ENCODE results near the gene GRM7.

The GRM7 gene

GRCh38 chr3:7306901-7307300, 446.0 kb downstream of the GRM7 start:
- DNase-seq = no peak
- Histone ChIP-seq H3K4me3 (ENCODE audit: insufficient read depth, low read depth, low read length, poor library complexity, severe bottlenecking) (no peak overlapping the region), H3K9me3 (ENCODE audit: control insufficient read depth, low read length) (no peaks in the 10 kb centered on the region), H3K36me3 (ENCODE audit: control insufficient read depth, insufficient read depth, low read length) (no peaks in the 10 kb centered on the region), H3K27me3 (replicated peaks; ENCODE audit: control insufficient read depth, insufficient read depth, low read length, poor library complexity, severe bottlenecking) (no peaks in the 10 kb centered on the region), H3K4me1 (ENCODE audit: control insufficient read depth, insufficient read depth, low read length, poor library complexity, severe bottlenecking) (no peaks in the 10 kb centered on the region), H3K27ac (ENCODE audit: insufficient read depth, low read length, poor library complexity, severe bottlenecking) (no peak overlapping the region)

- Histone ChIP-seq H3K4me1 (ENCODE audit: control insufficient read depth, insufficient read depth, low read length, poor library complexity, severe bottlenecking) (no peaks in the 10 kb centered on the region), H3K27ac (ENCODE audit: insufficient read depth, low read length, poor library complexity, severe bottlenecking) (no peak overlapping the region), H3K36me3 (ENCODE audit: control insufficient read depth, insufficient read depth, low read length) (no peaks in the 10 kb centered on the region), H3K4me3 (ENCODE audit: insufficient read depth, low read depth, low read length, poor library complexity, severe bottlenecking) (no peak overlapping the region), H3K27me3 (replicated peaks; ENCODE audit: control insufficient read depth, insufficient read depth, low read length, poor library complexity, severe bottlenecking) (no peaks in the 10 kb centered on the region), H3K9me3 (ENCODE audit: control insufficient read depth, low read length) (no peaks in the 10 kb centered on the region)
- no peak for DNase-seq
Observed at GRCh38 chr3:7307410-7307809, 446.5 kb downstream of the GRM7 start.

- no peak overlapping the region for H3K27ac ChIP-seq (ENCODE audit: insufficient read depth, low read length, poor library complexity, severe bottlenecking)
- no peaks in the 10 kb centered on the region for H3K4me1 ChIP-seq (ENCODE audit: control insufficient read depth, insufficient read depth, low read length, poor library complexity, severe bottlenecking)
- no peak for DNase-seq
- no peaks in the 10 kb centered on the region for H3K9me3 ChIP-seq (ENCODE audit: control insufficient read depth, low read length)
- H3K27me3 ChIP-seq (replicated peaks; ENCODE audit: control insufficient read depth, insufficient read depth, low read length, poor library complexity, severe bottlenecking) = no peaks in the 10 kb centered on the region
- H3K4me3 ChIP-seq (ENCODE audit: insufficient read depth, low read depth, low read length, poor library complexity, severe bottlenecking) = no peak overlapping the region
- no peaks in the 10 kb centered on the region for H3K36me3 ChIP-seq (ENCODE audit: control insufficient read depth, insufficient read depth, low read length)
Observed at GRCh38 chr3:7309641-7310102, 448.8 kb downstream of the GRM7 start.

- DNase-seq = no peak
- Histone ChIP-seq H3K27ac (ENCODE audit: insufficient read depth, low read length, poor library complexity, severe bottlenecking) (no peak overlapping the region), H3K36me3 (ENCODE audit: control insufficient read depth, insufficient read depth, low read length) (no peaks in the 10 kb centered on the region), H3K4me3 (ENCODE audit: insufficient read depth, low read depth, low read length, poor library complexity, severe bottlenecking) (no peak overlapping the region), H3K27me3 (replicated peaks; ENCODE audit: control insufficient read depth, insufficient read depth, low read length, poor library complexity, severe bottlenecking) (no peaks in the 10 kb centered on the region), H3K9me3 (ENCODE audit: control insufficient read depth, low read length) (no peaks in the 10 kb centered on the region), H3K4me1 (ENCODE audit: control insufficient read depth, insufficient read depth, low read length, poor library complexity, severe bottlenecking) (no peaks in the 10 kb centered on the region)
Observed at GRCh38 chr3:7315037-7315436, 454.1 kb downstream of the GRM7 start.

GRCh38 chr3:7322957-7323669, 462.2 kb downstream of the GRM7 start:
- H3K27me3 ChIP-seq (replicated peaks; ENCODE audit: control insufficient read depth, insufficient read depth, low read length, poor library complexity, severe bottlenecking) = no peaks in the 10 kb centered on the region
- no peaks in the 10 kb centered on the region for H3K9me3 ChIP-seq (ENCODE audit: control insufficient read depth, low read length)

GRCh38 chr3:7328339-7328738, 467.4 kb downstream of the GRM7 start:
- H3K4me3 ChIP-seq (ENCODE audit: insufficient read depth, low read depth, low read length, poor library complexity, severe bottlenecking) = no peak overlapping the region
- no peak overlapping the region for H3K27ac ChIP-seq (ENCODE audit: insufficient read depth, low read length, poor library complexity, severe bottlenecking)
- no peaks in the 10 kb centered on the region for H3K4me1 ChIP-seq (ENCODE audit: control insufficient read depth, insufficient read depth, low read length, poor library complexity, severe bottlenecking)
- H3K9me3 ChIP-seq (ENCODE audit: control insufficient read depth, low read length) = no peaks in the 10 kb centered on the region
- no peaks in the 10 kb centered on the region for H3K27me3 ChIP-seq (replicated peaks; ENCODE audit: control insufficient read depth, insufficient read depth, low read length, poor library complexity, severe bottlenecking)
- no peaks in the 10 kb centered on the region for H3K36me3 ChIP-seq (ENCODE audit: control insufficient read depth, insufficient read depth, low read length)
- DNase-seq = no peak

More at GRCh38 chr3:7322957-7323669, 462.2 kb downstream of the GRM7 start:
- Histone ChIP-seq H3K36me3 (ENCODE audit: control insufficient read depth, insufficient read depth, low read length) (no peaks in the 10 kb centered on the region), H3K4me1 (ENCODE audit: control insufficient read depth, insufficient read depth, low read length, poor library complexity, severe bottlenecking) (no peaks in the 10 kb centered on the region), H3K4me3 (ENCODE audit: insufficient read depth, low read depth, low read length, poor library complexity, severe bottlenecking) (no peak overlapping the region), H3K27ac (ENCODE audit: insufficient read depth, low read length, poor library complexity, severe bottlenecking) (no peak overlapping the region)
- no peak for DNase-seq

GRCh38 chr3:7332696-7333095, 471.8 kb downstream of the GRM7 start:
- H3K36me3 ChIP-seq (ENCODE audit: control insufficient read depth, insufficient read depth, low read length) = no peaks in the 10 kb centered on the region
- H3K4me1 ChIP-seq (ENCODE audit: control insufficient read depth, insufficient read depth, low read length, poor library complexity, severe bottlenecking) = no peaks in the 10 kb centered on the region
- H3K4me3 ChIP-seq (ENCODE audit: insufficient read depth, low read depth, low read length, poor library complexity, severe bottlenecking) = no peak overlapping the region
- H3K27ac ChIP-seq (ENCODE audit: insufficient read depth, low read length, poor library complexity, severe bottlenecking) = no peak overlapping the region
- no peak for DNase-seq
- H3K27me3 ChIP-seq (replicated peaks; ENCODE audit: control insufficient read depth, insufficient read depth, low read length, poor library complexity, severe bottlenecking) = no peaks in the 10 kb centered on the region
- H3K9me3 ChIP-seq (ENCODE audit: control insufficient read depth, low read length) = no peaks in the 10 kb centered on the region

- Histone ChIP-seq H3K4me3 (ENCODE audit: insufficient read depth, low read depth, low read length, poor library complexity, severe bottlenecking) (no peak overlapping the region), H3K27ac (ENCODE audit: insufficient read depth, low read length, poor library complexity, severe bottlenecking) (no peak overlapping the region), H3K9me3 (ENCODE audit: control insufficient read depth, low read length) (no peaks in the 10 kb centered on the region), H3K27me3 (replicated peaks; ENCODE audit: control insufficient read depth, insufficient read depth, low read length, poor library complexity, severe bottlenecking) (no peaks in the 10 kb centered on the region), H3K36me3 (ENCODE audit: control insufficient read depth, insufficient read depth, low read length) (no peaks in the 10 kb centered on the region), H3K4me1 (ENCODE audit: control insufficient read depth, insufficient read depth, low read length, poor library complexity, severe bottlenecking) (no peaks in the 10 kb centered on the region)
- DNase-seq = no peak
Observed at GRCh38 chr3:7333125-7333524, 472.2 kb downstream of the GRM7 start.

- Histone ChIP-seq H3K36me3 (ENCODE audit: control insufficient read depth, insufficient read depth, low read length) (no peaks in the 10 kb centered on the region), H3K9me3 (ENCODE audit: control insufficient read depth, low read length) (no peaks in the 10 kb centered on the region), H3K27ac (ENCODE audit: insufficient read depth, low read length, poor library complexity, severe bottlenecking) (no peak overlapping the region), H3K4me3 (ENCODE audit: insufficient read depth, low read depth, low read length, poor library complexity, severe bottlenecking) (no peak overlapping the region), H3K4me1 (ENCODE audit: control insufficient read depth, insufficient read depth, low read length, poor library complexity, severe bottlenecking) (no peaks in the 10 kb centered on the region), H3K27me3 (replicated peaks; ENCODE audit: control insufficient read depth, insufficient read depth, low read length, poor library complexity, severe bottlenecking) (no peaks in the 10 kb centered on the region)
- DNase-seq = no peak
Observed at GRCh38 chr3:7340795-7341194, 479.9 kb downstream of the GRM7 start.

- H3K9me3 ChIP-seq (ENCODE audit: control insufficient read depth, low read length) = no peaks in the 10 kb centered on the region
- no peaks in the 10 kb centered on the region for H3K4me1 ChIP-seq (ENCODE audit: control insufficient read depth, insufficient read depth, low read length, poor library complexity, severe bottlenecking)
- no peaks in the 10 kb centered on the region for H3K36me3 ChIP-seq (ENCODE audit: control insufficient read depth, insufficient read depth, low read length)
- no peak for DNase-seq
- no peak overlapping the region for H3K27ac ChIP-seq (ENCODE audit: insufficient read depth, low read length, poor library complexity, severe bottlenecking)
- no peak overlapping the region for H3K4me3 ChIP-seq (ENCODE audit: insufficient read depth, low read depth, low read length, poor library complexity, severe bottlenecking)
- no peaks in the 10 kb centered on the region for H3K27me3 ChIP-seq (replicated peaks; ENCODE audit: control insufficient read depth, insufficient read depth, low read length, poor library complexity, severe bottlenecking)
Observed at GRCh38 chr3:7346364-7346763, 485.4 kb downstream of the GRM7 start.
